Iris pigment epithelial cell (primary cell): ENCODE measurements around the gene DZIP1L.

ENCODE experiments used
- DNase-seq: peaks from one replicate; pipeline ENCODE4 v3.0.0-alpha.2; 2011; ENCODE audit warnings: low read depth

Gene DZIP1L

GRCh38 chr3:138033202-138033691 is 82.2 kb downstream of the DZIP1L start:
- DNase-seq, result no peak

GRCh38 chr3:138032567-138032966 is 82.8 kb downstream of the DZIP1L start:
- DNase-seq, result no peak

GRCh38 chr3:138031536-138031935 is 83.9 kb downstream of the DZIP1L start:
- no peak for DNase-seq

- no peak for DNase-seq
Measured at GRCh38 chr3:138030734-138031280, 84.6 kb downstream of the DZIP1L start.

- no peak for DNase-seq
Measured at GRCh38 chr3:138027821-138028220, 87.6 kb downstream of the DZIP1L start.

- no peak for DNase-seq
Measured at GRCh38 chr3:138025553-138025952, 89.9 kb downstream of the DZIP1L start.

GRCh38 chr3:138023754-138024153 is 91.7 kb downstream of the DZIP1L start:
- DNase-seq, result no peak

- no peak for DNase-seq
Measured at GRCh38 chr3:138019281-138020069, 95.9 kb downstream of the DZIP1L start.

GRCh38 chr3:138016065-138016464 is 99.3 kb downstream of the DZIP1L start:
- DNase-seq, result no peak

GRCh38 chr3:138012526-138012925 is 102.9 kb downstream of the DZIP1L start:
- DNase-seq, result no peak
